Keratinocyte (primary cell): Measurements from ENCODE around the gene TNFSF9. TPM values are rescaled to one million over a fixed set of nuclear protein-coding genes. Genes with fewer than 3 reads are reported as not detected.

Experiments
- DNase-seq: peaks from one replicate; pipeline ENCODE4 v3.0.0-alpha.2; 2011; ENCODE audit warnings: low read depth, missing footprints, low spot score
- FAIRE-seq: peaks from 2 replicates; lab custom pipeline; 2011; peaks lifted over from hg19 to GRCh38; lab: Jason Lieb, UNC
- H2AFZ ChIP-seq: 2 replicates; pipeline ENCODE4 v1.6.0; 2012; ENCODE audit warnings: low read length, control low read depth, inconsistent platforms; ENCODE audit not compliant: control insufficient read depth
- H3K27ac ChIP-seq: 2 replicates; pipeline ENCODE4 v1.5.1; 2011; ENCODE audit warnings: low read length; ENCODE audit not compliant: control insufficient read depth, insufficient read depth
- H3K27me3 ChIP-seq: 3 replicates; pipeline ENCODE4 v1.6.0; 2011; ENCODE audit warnings: low read length; ENCODE audit not compliant: control insufficient read depth, insufficient read depth; ENCODE audit errors: extremely low read depth
- H3K36me3 ChIP-seq, 2 experiments: 2 replicates in 1 of 2; 3 replicates in 1 of 2; pipeline ENCODE4 v1.5.1; 2011; ENCODE audit warnings: low read length in 2 of 2, mild to moderate bottlenecking in 1 of 2; ENCODE audit not compliant: control insufficient read depth in 2 of 2, insufficient read depth in 2 of 2; ENCODE audit errors: extremely low read depth in 1 of 2
- H3K4me1 ChIP-seq: 3 replicates; pipeline ENCODE4 v1.5.1; 2011; ENCODE audit warnings: low read length; ENCODE audit not compliant: control insufficient read depth, insufficient read depth; ENCODE audit errors: extremely low read depth
- H3K4me2 ChIP-seq: 3 replicates; pipeline ENCODE4 v1.6.0; 2011; ENCODE audit warnings: low read depth, low read length; ENCODE audit not compliant: control insufficient read depth, insufficient read depth; ENCODE audit errors: extremely low read depth
- H3K4me3 ChIP-seq, 3 experiments: fragments of 200-600 bp in 1 of 3; sonication (generic) in 1 of 3; 2 replicates in 2 of 3; 3 replicates in 1 of 3; pipeline ENCODE4 v1.5.1; 2011 to 2016; ENCODE audit warnings: low read length in 3 of 3, mild to moderate bottlenecking in 3 of 3, control low read depth in 2 of 3, inconsistent platforms in 1 of 3, low read depth in 1 of 3, mixed read lengths in 1 of 3, mixed run types in 1 of 3, moderate library complexity in 1 of 3; ENCODE audit not compliant: control insufficient read depth in 2 of 3, insufficient read depth in 2 of 3; ENCODE audit errors: extremely low read depth in 1 of 3
- H3K79me2 ChIP-seq: 2 replicates; pipeline ENCODE4 v1.6.0; 2012; ENCODE audit warnings: low read length; ENCODE audit not compliant: control insufficient read depth, insufficient read depth
- H3K9ac ChIP-seq: 3 replicates; pipeline ENCODE4 v1.6.0; 2011; ENCODE audit warnings: low read length; ENCODE audit not compliant: control insufficient read depth, insufficient read depth; ENCODE audit errors: extremely low read depth
- H3K9me1 ChIP-seq: 3 replicates; pipeline ENCODE4 v1.6.0; 2011; ENCODE audit warnings: low read length; ENCODE audit not compliant: control insufficient read depth, insufficient read depth; ENCODE audit errors: extremely low read depth
- H3K9me3 ChIP-seq: 2 replicates; pipeline ENCODE4 v1.5.1; 2012; ENCODE audit warnings: low read depth, low read length; ENCODE audit not compliant: control insufficient read depth
- H4K20me1 ChIP-seq: 3 replicates; pipeline ENCODE4 v1.6.0; 2011; ENCODE audit warnings: low read length; ENCODE audit not compliant: control insufficient read depth, insufficient read depth; ENCODE audit errors: extremely low read depth
- EZH2 ChIP-seq: IDR thresholded peaks from one replicate; pipeline ENCODE4 v1.6.1; 2012; ENCODE audit warnings: inconsistent platforms, mild to moderate bottlenecking, low read length, moderate library complexity
- dilution Hi-C: fragments of 300-500 bp; cut with MboI; formaldehyde crosslinking; loops from one replicate; pipeline ENCODE4 v1.7.0; 2020; ENCODE audit warnings: low sequenced_read_pairs; ENCODE audit not compliant: extremely low pct_ligation_motif_present
- polyA plus RNA-seq, 5 experiments: library from polyadenylated mRNA; depleted of rRNA in 3 of 5; stranded (reverse) in 3 of 5; stranded (forward) in 1 of 5; unstranded in 1 of 5; fragments of >200 nt; gene quantifications; 1 replicate in 1 of 5; 2 replicates in 3 of 5; 3 replicates in 1 of 5; pipeline versions ENCODE4 v1.2.1 to v1.2.3, GENCODE V29; 2011 to 2012; ENCODE audit warnings: missing spikeins in 2 of 5, low read depth in 1 of 5, low replicate concordance in 1 of 5
- TF ChIP-seq, protein P1 (sequence below), 3 experiments: IDR thresholded peaks in 1 of 3; conservative IDR thresholded peaks in 1 of 3; optimal IDR thresholded peaks in 1 of 3; 2 replicates in 2 of 3; 3 replicates in 1 of 3; pipeline versions ENCODE3 to v1.5.1; 2011; ENCODE audit warnings: low read length in 3 of 3, mild to moderate bottlenecking in 3 of 3, moderate library complexity in 2 of 3, control low read depth in 1 of 3, inconsistent platforms in 1 of 3; ENCODE audit not compliant: insufficient read depth in 2 of 3; ENCODE audit errors: extremely low read depth in 1 of 3

TNFSF9 gene
- polyA plus RNA-seq, 1 donor (not counting 4 experiments of a cell fraction or from before 2014, with no cell fraction given), result 12.3 TPM

GRCh38 chr19:6521718-6522646 lies 8.8 kb upstream of the TNFSF9 start:
- Histone ChIP-seq H3K4me1 (peaks cover 7% of the 10 kb centered on the region), H3K27ac (no peak overlapping the region), H3K79me2 (no peaks in the 10 kb centered on the region), H3K36me3 (no peaks in the 10 kb centered on the region), H4K20me1 (no peaks in the 10 kb centered on the region), H3K9ac (no peak overlapping the region), H3K4me3 (no peak overlapping the region), H3K9me1 (no peaks in the 10 kb centered on the region), H3K4me2 (no peak overlapping the region), H3K27me3 (no peaks in the 10 kb centered on the region), H3K9me3 (no peaks in the 10 kb centered on the region), H2AFZ (no peak overlapping the region)
- TF ChIP-seq, protein P1, sequence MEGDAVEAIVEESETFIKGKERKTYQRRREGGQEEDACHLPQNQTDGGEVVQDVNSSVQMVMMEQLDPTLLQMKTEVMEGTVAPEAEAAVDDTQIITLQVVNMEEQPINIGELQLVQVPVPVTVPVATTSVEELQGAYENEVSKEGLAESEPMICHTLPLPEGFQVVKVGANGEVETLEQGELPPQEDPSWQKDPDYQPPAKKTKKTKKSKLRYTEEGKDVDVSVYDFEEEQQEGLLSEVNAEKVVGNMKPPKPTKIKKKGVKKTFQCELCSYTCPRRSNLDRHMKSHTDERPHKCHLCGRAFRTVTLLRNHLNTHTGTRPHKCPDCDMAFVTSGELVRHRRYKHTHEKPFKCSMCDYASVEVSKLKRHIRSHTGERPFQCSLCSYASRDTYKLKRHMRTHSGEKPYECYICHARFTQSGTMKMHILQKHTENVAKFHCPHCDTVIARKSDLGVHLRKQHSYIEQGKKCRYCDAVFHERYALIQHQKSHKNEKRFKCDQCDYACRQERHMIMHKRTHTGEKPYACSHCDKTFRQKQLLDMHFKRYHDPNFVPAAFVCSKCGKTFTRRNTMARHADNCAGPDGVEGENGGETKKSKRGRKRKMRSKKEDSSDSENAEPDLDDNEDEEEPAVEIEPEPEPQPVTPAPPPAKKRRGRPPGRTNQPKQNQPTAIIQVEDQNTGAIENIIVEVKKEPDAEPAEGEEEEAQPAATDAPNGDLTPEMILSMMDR (optimal IDR thresholded peaks at IDR 0.05 in 1 of 3, IDR thresholded peaks at IDR 0.05 in 1 of 3, conservative IDR thresholded peaks at IDR 0.05 in 1 of 3; ENCODE audit: extremely low read depth in 1 of 3, insufficient read depth in 2 of 3, low read length in 3 of 3), result no peak
- TF ChIP-seq EZH2, result no peak
- FAIRE-seq (no peak), DNase-seq (no peak)
- dilution Hi-C loops, result no loop called here

- no peaks in the 10 kb centered on the region for H3K9me3 ChIP-seq
- no peak overlapping the region for H2AFZ ChIP-seq
- no peaks in the 10 kb centered on the region for H3K9me1 ChIP-seq
- no peaks in the 10 kb centered on the region for H3K27me3 ChIP-seq
- DNase-seq (no peak), FAIRE-seq (no peak)
- no peaks in the 10 kb centered on the region for H3K36me3 ChIP-seq
- H3K27ac ChIP-seq, result no peak overlapping the region
- peaks cover 7% of the 10 kb centered on the region for H3K4me1 ChIP-seq
- dilution Hi-C loops, result no loop called here
- H4K20me1 ChIP-seq, result no peaks in the 10 kb centered on the region
- no peaks in the 10 kb centered on the region for H3K79me2 ChIP-seq
- no peak overlapping the region for H3K4me2 ChIP-seq
- H3K9ac ChIP-seq, result no peak overlapping the region
- TF ChIP-seq EZH2, result no peak
- H3K4me3 ChIP-seq, result no peak overlapping the region
Measured at GRCh38 chr19:6522712-6523111, 8.1 kb upstream of the TNFSF9 start.
